Esophagus (tissue), 2 donors: ENCODE measurements around the gene COL4A2. TPM values are rescaled to one million over a fixed set of nuclear protein-coding genes. Genes with fewer than 3 reads are reported as not detected.
"Not testable (repeated sequence)": the region's sequence is repeated elsewhere in the genome, so short reads cannot be mapped to it uniquely, and the experiment has no call there.

Source experiments
- H3K27ac ChIP-seq, 2 donors: one replicate each; pipeline ENCODE4 v1.5.1; 2013; ENCODE audit warnings: low read depth in 2 of 2, mild to moderate bottlenecking in 2 of 2, inconsistent platforms in 1 of 2, low read length in 1 of 2, moderate library complexity in 1 of 2
- H3K27me3 ChIP-seq, 2 donors: one replicate each; pipeline ENCODE4 v1.6.1; 2013; ENCODE audit warnings: low read length in 2 of 2, control low read depth in 1 of 2, mild to moderate bottlenecking in 1 of 2; ENCODE audit not compliant: insufficient read depth in 2 of 2, control insufficient read depth in 1 of 2
- H3K36me3 ChIP-seq, 2 donors: one replicate each; pipeline ENCODE4 v1.6.1; 2013; ENCODE audit warnings: low read length in 1 of 2; ENCODE audit not compliant: control insufficient read depth in 2 of 2, insufficient read depth in 2 of 2
- H3K4me1 ChIP-seq, 2 donors: one replicate each; pipeline ENCODE4 v1.6.1; 2013; ENCODE audit warnings: low read length in 1 of 2; ENCODE audit not compliant: control insufficient read depth in 2 of 2, insufficient read depth in 2 of 2
- H3K4me3 ChIP-seq, 2 donors: one replicate each; pipeline ENCODE4 v1.5.1; 2013; ENCODE audit warnings: low read length in 2 of 2, mild to moderate bottlenecking in 2 of 2, low read depth in 1 of 2, moderate library complexity in 1 of 2
- H3K9me3 ChIP-seq, 2 donors: one replicate each; pipeline ENCODE4 v1.6.1; 2013; ENCODE audit warnings: mild to moderate bottlenecking in 2 of 2, low read depth in 1 of 2, low read length in 1 of 2, moderate library complexity in 1 of 2; ENCODE audit not compliant: control insufficient read depth in 2 of 2, insufficient read depth in 1 of 2
- WGBS, 2 donors: extraction: QIAGEN DNeasy Blood & Tissue Kit; methylation state at CpG; one replicate each; pipeline ENCODE4 v1.1.7; 2013; 5-methylcytosine and 5-hydroxymethylcytosine counted together
- polyA plus RNA-seq, 2 donors: library from polyadenylated mRNA; stranded (reverse); fragments of 200-250 nt; gene quantifications; one replicate each; pipeline ENCODE4 v1.2.3, GENCODE V29; 2013
- donor health status: healthy with polysubstance abuse.
- donor health status: Bipolar disorder and iron deficiency.

COL4A2 gene
- polyA plus RNA-seq, 2 donors: 25.3 to 39.2 TPM

DNA sequence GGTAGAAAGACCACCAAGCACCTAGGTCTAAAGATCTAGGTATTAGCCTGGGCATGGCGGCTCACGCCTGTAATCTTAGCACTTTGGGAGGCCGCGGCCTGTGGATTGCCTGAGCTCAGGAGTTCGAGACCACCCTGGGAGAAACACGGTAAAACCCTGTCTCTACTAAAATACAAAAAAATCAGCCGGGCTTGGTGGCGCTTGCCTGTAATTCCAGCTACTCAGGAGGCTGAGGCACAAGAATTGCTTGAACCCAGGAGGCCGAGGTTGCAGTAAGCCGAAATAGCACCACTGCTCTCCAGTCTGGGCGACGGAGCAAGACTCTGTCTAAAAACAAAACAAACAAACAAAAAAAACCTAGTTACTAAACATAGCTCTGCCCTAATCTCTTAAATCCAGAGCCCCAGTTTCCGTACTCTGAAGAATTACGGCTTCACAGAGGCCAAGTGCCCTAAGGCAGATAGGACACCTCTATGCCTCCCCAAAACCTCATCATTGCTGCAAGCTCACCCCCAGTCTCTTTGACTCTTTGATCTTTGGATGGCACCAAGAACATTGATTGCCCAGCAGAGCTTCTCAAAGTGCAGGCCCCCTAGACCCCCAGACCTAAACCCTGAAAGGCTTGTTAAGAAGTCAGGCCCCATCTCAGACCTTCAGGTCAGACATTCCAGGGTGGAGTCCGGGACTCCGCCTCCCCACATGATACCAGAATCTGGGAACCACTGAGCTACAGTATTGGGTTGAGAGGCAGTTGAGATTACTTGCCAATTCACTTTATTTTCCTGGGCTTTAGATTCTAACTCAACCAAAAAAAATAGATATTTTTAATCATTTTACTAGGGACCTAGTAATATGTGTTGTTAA is 2.8 kb downstream of the COL4A2 start:
- 72 to 79% methylated on average over 16 of the region's 16 CpGs for WGBS, 2 donors
- Histone ChIP-seq H3K36me3 (no peaks in the 10 kb centered on the region), H3K9me3 (no peaks in the 10 kb centered on the region), H3K27me3 (peaks cover 0 to 13% of the 10 kb centered on the region in 2 donors), H3K27ac (peak overlapping the region; percentile 38 to 66), H3K4me1 (peaks cover 0 to 15% of the 10 kb centered on the region in 2 donors), H3K4me3 (peak overlapping the region in 1 of 2 donors; percentile 7)

DNA sequence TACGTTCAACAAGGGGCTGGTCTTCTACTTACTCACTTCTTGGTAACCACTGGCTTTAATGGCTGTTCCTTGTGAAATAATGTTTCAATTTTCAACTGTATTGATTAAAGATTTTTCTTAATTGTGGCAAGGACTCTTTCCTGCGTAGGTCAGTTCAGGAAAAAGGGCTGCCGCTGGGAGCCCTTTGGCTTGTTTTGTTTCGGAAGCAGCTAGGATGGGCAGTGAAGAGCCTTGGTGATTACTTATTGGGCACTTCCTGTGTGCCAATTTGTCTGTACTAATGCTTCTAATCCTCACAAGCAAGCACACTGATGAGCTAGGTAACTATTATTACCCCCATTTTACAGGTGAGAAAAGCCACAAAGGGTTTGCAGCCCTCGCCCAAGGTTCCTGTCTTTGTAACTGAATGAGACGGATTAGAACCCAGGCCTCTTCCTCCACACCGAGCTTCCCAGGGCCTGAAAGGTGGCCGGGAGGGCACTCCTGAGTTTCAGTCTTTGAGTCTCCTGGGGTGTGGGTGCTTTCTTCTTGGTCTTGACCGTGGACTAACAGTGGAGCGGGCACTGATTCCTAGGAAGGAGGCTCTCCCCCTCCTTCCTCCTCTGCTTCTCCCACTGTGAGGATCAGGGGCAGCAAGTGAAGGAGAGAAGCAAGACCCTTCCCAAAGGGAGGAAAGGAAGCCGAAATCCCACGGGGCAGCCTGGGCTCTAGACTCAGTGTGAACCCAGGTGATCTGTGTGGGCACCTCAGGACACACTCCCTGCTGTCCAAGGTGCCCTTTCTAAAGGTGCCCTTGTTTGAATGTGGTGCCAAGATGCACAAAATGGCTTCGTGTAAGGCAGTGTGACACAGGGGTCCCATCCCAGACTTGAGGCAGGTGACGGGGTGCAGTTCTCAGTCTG is 3.7 kb downstream of the COL4A2 start:
- H3K36me3 ChIP-seq: no peaks in the 10 kb centered on the region
- peaks cover 0 to 13% of the 10 kb centered on the region in 2 donors for H3K27me3 ChIP-seq
- no peak overlapping the region for H3K4me3 ChIP-seq
- H3K9me3 ChIP-seq: no peaks in the 10 kb centered on the region
- peaks cover 0 to 15% of the 10 kb centered on the region in 2 donors for H3K4me1 ChIP-seq
- H3K27ac ChIP-seq: peak overlapping the region; percentile 30 to 65
- 71 to 74% methylated on average over 14 of the region's 14 CpGs for WGBS, 2 donors

DNA sequence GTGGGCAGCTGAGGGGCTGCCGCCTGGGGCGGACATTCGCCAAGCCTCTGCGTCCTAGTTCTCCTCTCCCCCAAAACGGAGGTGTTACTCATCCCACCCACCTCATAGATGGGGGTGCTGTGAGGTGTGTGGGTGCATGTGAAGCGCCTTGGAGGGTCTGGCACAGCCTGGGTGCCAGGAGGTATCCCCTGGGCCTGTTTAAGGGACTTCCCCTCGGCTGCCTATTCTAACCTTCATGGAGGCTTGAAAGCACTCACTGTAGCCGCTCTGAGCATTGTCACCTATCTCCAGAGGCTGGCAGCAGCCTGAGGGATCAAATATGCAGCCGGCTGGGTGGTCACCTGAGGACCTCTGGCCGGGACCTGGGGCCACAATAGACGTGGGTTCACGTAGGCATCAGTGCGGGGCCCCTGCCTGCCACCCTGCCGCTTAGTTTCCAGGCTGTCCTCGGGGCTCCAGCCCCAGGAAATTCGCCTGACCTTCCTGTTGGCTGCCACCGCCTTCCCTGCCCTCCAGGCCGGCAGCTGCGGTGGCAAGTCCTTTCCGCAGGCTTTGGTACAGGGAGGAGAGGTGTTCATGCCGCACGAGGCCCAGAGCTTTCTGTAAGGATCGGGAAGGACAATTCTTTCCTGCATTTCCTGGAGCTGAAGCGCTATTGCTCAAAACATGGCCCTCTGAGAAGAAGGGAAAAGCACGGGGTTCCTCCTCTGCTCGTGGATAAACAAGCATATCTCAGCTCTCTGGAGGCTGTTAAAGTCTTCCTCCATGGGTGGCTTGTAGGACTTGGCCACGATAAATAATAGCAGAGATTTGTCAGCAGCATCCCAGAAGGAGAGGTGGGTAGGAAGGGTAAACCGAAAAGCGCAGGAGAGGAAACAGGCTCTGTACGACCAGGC is 4.6 kb downstream of the COL4A2 start:
- H3K4me1 ChIP-seq: peaks cover 0 to 15% of the 10 kb centered on the region in 2 donors
- no peak overlapping the region for H3K4me3 ChIP-seq
- H3K27me3 ChIP-seq: peaks cover 0 to 7% of the 10 kb centered on the region in 2 donors
- H3K36me3 ChIP-seq: no peaks in the 10 kb centered on the region
- 62 to 64% methylated on average over 30 of the region's 30 CpGs for WGBS, 2 donors
- peak overlapping the region; percentile 30 to 65 for H3K27ac ChIP-seq
- no peaks in the 10 kb centered on the region for H3K9me3 ChIP-seq

DNA sequence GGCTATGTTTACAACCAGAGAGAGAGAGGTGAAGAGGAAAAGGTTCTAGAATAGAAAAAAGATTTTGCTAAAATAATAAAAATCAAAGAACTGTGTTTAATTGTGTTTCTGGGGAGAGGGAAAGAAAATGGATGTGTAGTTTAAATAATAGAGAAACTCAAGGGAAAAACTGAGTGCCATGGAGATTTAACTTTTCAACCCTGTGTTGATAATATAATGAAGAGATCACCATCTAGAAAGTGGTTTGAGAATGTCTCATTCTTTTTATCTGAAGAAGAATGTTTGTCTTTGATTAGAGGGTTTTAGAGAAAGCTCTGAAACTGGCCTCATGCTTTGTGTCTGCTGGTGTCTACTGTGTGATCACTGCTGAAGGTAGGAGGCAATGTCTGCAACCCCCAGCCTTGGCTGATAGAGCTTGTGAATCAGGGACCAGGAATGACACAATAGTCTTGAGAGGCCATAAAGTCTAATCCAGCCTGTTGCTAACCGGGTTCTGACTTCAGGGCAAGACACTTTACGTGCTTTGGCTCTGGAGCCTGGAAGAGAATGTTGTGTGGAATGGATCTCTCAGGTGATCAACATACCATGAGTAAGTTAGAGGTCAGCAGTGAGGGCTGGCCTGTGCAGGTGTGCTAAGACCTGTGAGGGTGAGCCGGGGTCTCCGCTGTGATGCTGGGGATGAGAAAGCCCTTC is 5.4 kb downstream of the COL4A2 start:
- H3K27ac ChIP-seq: peak overlapping the region in 1 of 2 donors; percentile 65
- peaks cover 0 to 13% of the 10 kb centered on the region in 2 donors for H3K4me1 ChIP-seq
- H3K36me3 ChIP-seq: no peaks in the 10 kb centered on the region
- 74 to 79% methylated on average over 4 of the region's 4 CpGs for WGBS, 2 donors
- H3K9me3 ChIP-seq: no peaks in the 10 kb centered on the region
- H3K4me3 ChIP-seq: no peak overlapping the region
- H3K27me3 ChIP-seq: peaks cover 0 to 3% of the 10 kb centered on the region in 2 donors

DNA sequence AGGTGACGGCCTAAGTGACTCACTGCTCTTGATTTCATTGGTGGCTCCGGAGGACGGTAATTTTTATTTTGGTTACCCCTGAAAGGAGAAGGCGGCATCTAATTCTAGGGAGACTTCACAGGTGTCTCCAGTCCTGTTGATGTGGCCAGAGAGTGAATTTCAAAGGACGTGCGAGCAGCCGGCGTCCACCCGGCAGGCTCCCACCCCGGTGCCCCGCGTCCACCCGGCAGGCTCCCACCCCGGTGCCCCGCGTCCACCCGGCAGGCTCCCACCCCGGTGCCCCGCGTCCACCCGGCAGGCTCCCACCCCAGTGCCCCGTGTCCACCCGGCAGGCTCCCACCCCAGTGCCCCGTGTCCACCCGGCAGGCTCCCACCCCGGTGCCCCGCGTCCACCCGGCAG is 6.2 kb downstream of the COL4A2 start:
- WGBS, 2 donors: 71 to 78% methylated on average over 20 to 23 of the region's 29 CpGs
- not testable (repeated sequence) for H3K36me3 ChIP-seq, H3K9me3 ChIP-seq, H3K27me3 ChIP-seq, H3K4me3 ChIP-seq, H3K4me1 ChIP-seq
- peak overlapping the region in 1 of 2 donors; percentile 58 for H3K27ac ChIP-seq

DNA sequence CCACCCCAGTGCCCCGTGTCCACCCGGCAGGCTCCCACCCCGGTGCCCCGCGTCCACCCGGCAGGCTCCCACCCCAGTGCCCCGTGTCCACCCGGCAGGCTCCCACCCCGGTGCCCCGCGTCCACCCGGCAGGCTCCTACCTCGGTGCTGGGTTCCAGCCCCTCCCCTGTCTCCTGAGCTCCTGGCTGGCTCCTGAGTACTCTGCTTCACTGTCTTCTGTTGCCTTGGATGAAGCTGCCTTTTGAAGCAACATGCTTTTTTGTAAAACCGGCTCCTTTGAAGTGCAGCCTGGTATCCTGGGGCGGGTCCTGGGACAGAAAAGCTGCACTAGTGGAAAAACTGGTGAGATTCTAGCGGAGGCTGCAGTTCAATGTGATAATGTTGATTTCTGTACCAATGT is 6.6 kb downstream of the COL4A2 start:
- 37 to 49% methylated on average over 7 to 10 of the region's 16 CpGs for WGBS, 2 donors
- not testable (repeated sequence) for H3K4me1 ChIP-seq, H3K9me3 ChIP-seq, H3K27me3 ChIP-seq, H3K4me3 ChIP-seq, H3K27ac ChIP-seq, H3K36me3 ChIP-seq

DNA sequence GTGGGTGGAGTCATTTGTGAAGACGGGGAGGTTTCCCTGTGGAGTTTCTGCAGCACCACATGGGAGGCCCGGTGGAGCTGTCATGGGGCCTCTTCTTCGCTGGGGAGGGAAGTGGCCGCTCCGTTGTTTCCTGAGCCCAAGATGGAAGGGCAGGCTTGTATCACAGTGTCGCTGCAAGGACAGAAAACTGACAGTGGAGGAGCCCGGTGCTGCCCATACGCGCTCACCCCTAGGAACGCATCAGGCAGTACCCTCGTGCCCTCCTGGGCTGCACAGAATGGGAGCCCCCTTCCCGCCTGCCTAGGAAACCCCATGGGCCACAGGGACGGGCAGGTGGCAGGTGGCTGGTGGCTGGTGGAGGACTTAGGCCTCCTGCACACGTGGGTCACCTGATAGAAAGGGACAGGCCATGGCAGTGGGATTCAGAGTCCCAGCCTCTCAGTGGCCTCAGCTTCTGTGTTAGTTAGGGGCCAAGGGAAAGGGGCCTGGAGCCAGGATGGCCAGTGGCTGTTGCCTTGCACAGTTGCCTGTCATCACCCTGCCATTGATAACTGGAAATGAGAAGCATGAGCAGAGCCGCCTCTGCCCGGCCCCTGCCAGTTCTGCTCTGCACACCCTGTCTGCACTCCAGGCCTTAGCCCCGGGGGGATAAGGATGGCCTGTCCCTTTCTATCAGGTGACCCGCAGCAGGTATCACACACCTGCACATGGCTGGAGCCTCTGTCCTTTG is 7.6 kb downstream of the COL4A2 start:
- no peak overlapping the region for H3K4me3 ChIP-seq
- peak overlapping the region in 1 of 2 donors; percentile 58 for H3K27ac ChIP-seq
- WGBS, 2 donors: 79 to 83% methylated on average over 18 of the region's 18 CpGs

DNA sequence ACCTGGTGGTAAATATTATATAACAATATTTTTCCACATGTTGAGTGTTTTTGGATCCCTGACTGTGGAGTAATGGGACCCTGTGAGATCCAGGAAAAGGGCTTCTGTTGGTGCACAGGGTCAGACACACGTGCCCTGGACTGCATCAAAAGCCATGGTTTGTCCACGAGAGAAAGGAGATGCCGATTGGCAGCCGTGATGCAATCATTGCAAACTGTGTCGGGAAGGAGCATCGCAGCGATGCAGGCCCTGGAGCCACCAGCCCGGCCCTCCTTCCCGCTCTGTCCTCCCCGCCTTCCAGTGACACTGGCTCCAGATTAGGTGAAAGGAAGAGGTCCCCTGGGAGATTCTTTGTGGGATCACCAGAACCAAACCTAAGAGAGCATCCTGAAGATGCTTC is 9.1 kb downstream of the COL4A2 start:
- 83 to 86% methylated on average over 10 of the region's 10 CpGs for WGBS, 2 donors
- no peaks in the 10 kb centered on the region for H3K9me3 ChIP-seq
- H3K4me3 ChIP-seq: no peak overlapping the region
- H3K27me3 ChIP-seq: no peaks in the 10 kb centered on the region
- H3K27ac ChIP-seq: peak overlapping the region in 1 of 2 donors; percentile 6
- no peaks in the 10 kb centered on the region for H3K36me3 ChIP-seq
- H3K4me1 ChIP-seq: peaks cover 0 to 8% of the 10 kb centered on the region in 2 donors

More for the DNA sequence above, 7.6 kb downstream of the COL4A2 start:
- Histone ChIP-seq H3K36me3 (no peaks in the 10 kb centered on the region), H3K9me3 (no peaks in the 10 kb centered on the region), H3K4me1 (peaks cover 0 to 7% of the 10 kb centered on the region in 2 donors), H3K27me3 (no peaks in the 10 kb centered on the region)
